Endothelial cell of umbilical vein (primary cell): Measurements from ENCODE around the gene SPATS2L. TPM values are rescaled to one million over a fixed set of nuclear protein-coding genes. Genes with fewer than 3 reads are reported as not detected.

ENCODE experiments used
- BruUV-seq: library from RNA; stranded (reverse); fragments of 400-500 nt; replicated peaks from 2 replicates; lab custom pipeline; 2021; lab: Mats Ljungman, UMichigan
- CTCF ChIA-PET: fragments of 300-600, 350-600 bp; sonication (Branson Sonifier 250); formaldehyde crosslinking; loops from one replicate; lab custom pipeline; 2021; ENCODE audit warnings: antibody characterized with exemption, inconsistent platforms; lab: Charles Lee
- POLR2A ChIA-PET: fragments of 300-600, 350-600 bp; sonication (Branson Sonifier 250); formaldehyde crosslinking; loops from one replicate; lab custom pipeline; 2021; ENCODE audit warnings: antibody characterized with exemption, inconsistent platforms; lab: Charles Lee
- DNase-seq: peaks from one replicate; pipeline ENCODE4 v3.0.0-alpha.2; 2011; ENCODE audit warnings: low read depth, low spot score
- FAIRE-seq: peaks from 2 replicates; lab custom pipeline; 2011; peaks lifted over from hg19 to GRCh38; lab: Jason Lieb, UNC
- H2AFZ ChIP-seq: 2 replicates; pipeline ENCODE4 v1.6.0; 2012; ENCODE audit warnings: low read depth, low read length, control low read depth, inconsistent platforms
- H3K27ac ChIP-seq: 2 replicates; pipeline ENCODE4 v1.5.1; 2011; ENCODE audit warnings: low read depth, mild to moderate bottlenecking, control low read depth, low read length, moderate library complexity; ENCODE audit not compliant: insufficient read depth
- H3K27me3 ChIP-seq, 2 experiments: 2 replicates each; pipeline versions ENCODE4 v1.6.0 to v1.6.1; 2011; ENCODE audit warnings: low read length in 2 of 2, mixed read lengths in 1 of 2; ENCODE audit not compliant: control insufficient read depth in 2 of 2, insufficient read depth in 2 of 2
- H3K36me3 ChIP-seq, 2 experiments: 2 replicates in 1 of 2; 3 replicates in 1 of 2; pipeline ENCODE4 v1.5.1; 2011; ENCODE audit warnings: low read length in 2 of 2, mild to moderate bottlenecking in 1 of 2, moderate library complexity in 1 of 2; ENCODE audit not compliant: control insufficient read depth in 2 of 2, insufficient read depth in 2 of 2; ENCODE audit errors: extremely low read depth in 1 of 2
- H3K4me1 ChIP-seq: 3 replicates; pipeline ENCODE4 v1.5.1; 2011; ENCODE audit warnings: mild to moderate bottlenecking, low read length; ENCODE audit not compliant: control insufficient read depth, insufficient read depth; ENCODE audit errors: extremely low read depth
- H3K4me2 ChIP-seq: 2 replicates; pipeline ENCODE4 v1.6.1; 2011; ENCODE audit warnings: low read length, control low read depth, mixed read lengths; ENCODE audit not compliant: insufficient read depth
- H3K4me3 ChIP-seq, 3 experiments: fragments of 200-600 bp in 1 of 3; sonication (generic), shearing (Covaris generic) in 1 of 3; replicated peaks in 1 of 3; 2 replicates each; pipeline ENCODE4 v1.5.1; 2011 to 2016; ENCODE audit warnings: control low read depth in 3 of 3, low read length in 3 of 3, mild to moderate bottlenecking in 2 of 3, inconsistent platforms in 1 of 3, low read depth in 1 of 3, moderate library complexity in 1 of 3; ENCODE audit not compliant: insufficient read depth in 1 of 3
- H3K79me2 ChIP-seq: 2 replicates; pipeline ENCODE4 v1.6.0; 2012; ENCODE audit warnings: low read length, inconsistent platforms; ENCODE audit not compliant: control insufficient read depth, insufficient read depth
- H3K9ac ChIP-seq: replicated peaks from 2 replicates; pipeline ENCODE3; 2011; ENCODE audit warnings: low read length, control low read depth; ENCODE audit not compliant: insufficient read depth; ENCODE audit errors: extremely low read depth
- H3K9me1 ChIP-seq: replicated peaks from 3 replicates; pipeline ENCODE4 v1.6.0; 2011; ENCODE audit warnings: mild to moderate bottlenecking, low read length; ENCODE audit not compliant: control insufficient read depth, insufficient read depth; ENCODE audit errors: extremely low read depth
- H3K9me3 ChIP-seq: replicated peaks from 2 replicates; pipeline ENCODE4 v1.5.1; 2012; ENCODE audit warnings: low read length, inconsistent platforms; ENCODE audit not compliant: control insufficient read depth, insufficient read depth
- H4K20me1 ChIP-seq: replicated peaks from 2 replicates; pipeline ENCODE3; 2011; ENCODE audit warnings: mild to moderate bottlenecking, low read length; ENCODE audit not compliant: control insufficient read depth, insufficient read depth; ENCODE audit errors: extremely low read depth
- EZH2 ChIP-seq: IDR thresholded peaks from 2 replicates; pipeline ENCODE4 v1.6.1; 2012; ENCODE audit warnings: borderline replicate concordance, low read depth, mild to moderate bottlenecking, moderate library complexity, low read length, inconsistent platforms; ENCODE audit not compliant: severe bottlenecking
- FOS ChIP-seq: IDR thresholded peaks from 2 replicates; pipeline ENCODE4 v1.6.1; 2011; ENCODE audit warnings: mild to moderate bottlenecking, low read length, moderate library complexity, borderline replicate concordance; ENCODE audit not compliant: insufficient read depth
- GATA2 ChIP-seq: IDR thresholded peaks from 2 replicates; pipeline ENCODE4 v1.7.0; 2011; ENCODE audit warnings: low read depth, mild to moderate bottlenecking, moderate library complexity, mixed read lengths, low read length; ENCODE audit not compliant: insufficient read length, insufficient read depth
- JUN ChIP-seq: IDR thresholded peaks from 2 replicates; pipeline ENCODE4 v1.6.1; 2011; ENCODE audit warnings: borderline replicate concordance, low read depth; ENCODE audit not compliant: insufficient read length, insufficient read depth
- MYC ChIP-seq: IDR thresholded peaks from one replicate; pipeline ENCODE4 v1.6.1; 2011; ENCODE audit warnings: mild to moderate bottlenecking, low read depth, low read length
- POLR2AphosphoS5 ChIP-seq: IDR thresholded peaks from 2 replicates; pipeline ENCODE4 v1.6.1; 2012; ENCODE audit warnings: low read depth, mild to moderate bottlenecking, control low read depth, low read length, moderate library complexity; ENCODE audit not compliant: insufficient read depth
- dilution Hi-C: fragments of 300-500 bp; cut with MboI; formaldehyde crosslinking; loops from one replicate; pipeline ENCODE4 v1.15.0; 2019; ENCODE audit warnings: low sequenced_read_pairs; ENCODE audit not compliant: extremely low pct_ligation_motif_present
- intact Hi-C: fragments of 100-400 bp; cut with micrococcal nuclease; formaldehyde crosslinking; loops from one replicate; pipeline ENCODE4 v1.10.0; 2022
- polyA plus RNA-seq, 4 experiments: library from polyadenylated mRNA; depleted of rRNA in 3 of 4; stranded (reverse) in 3 of 4; unstranded in 1 of 4; fragments of >200 nt; gene quantifications; 2 replicates each; pipeline versions ENCODE4 v1.2.1 to v1.2.3, GENCODE V29; 2011 to 2012; ENCODE audit warnings: missing spikeins in 1 of 4
- total RNA-seq: library from RNA; stranded (reverse); gene quantifications from 2 replicates; pipeline ENCODE4 v1.2.3, GENCODE V29; 2021
- TF ChIP-seq, protein P1 (sequence below): IDR thresholded peaks from 2 replicates; pipeline ENCODE4 v1.6.1; 2011; ENCODE audit not compliant: insufficient read depth, insufficient read length

SPATS2L gene
- total and polyA plus RNA-seq, 2 donors (not counting 3 experiments of a cell fraction or from before 2014, with no cell fraction given), result 29.1 to 72.9 TPM

DNA sequence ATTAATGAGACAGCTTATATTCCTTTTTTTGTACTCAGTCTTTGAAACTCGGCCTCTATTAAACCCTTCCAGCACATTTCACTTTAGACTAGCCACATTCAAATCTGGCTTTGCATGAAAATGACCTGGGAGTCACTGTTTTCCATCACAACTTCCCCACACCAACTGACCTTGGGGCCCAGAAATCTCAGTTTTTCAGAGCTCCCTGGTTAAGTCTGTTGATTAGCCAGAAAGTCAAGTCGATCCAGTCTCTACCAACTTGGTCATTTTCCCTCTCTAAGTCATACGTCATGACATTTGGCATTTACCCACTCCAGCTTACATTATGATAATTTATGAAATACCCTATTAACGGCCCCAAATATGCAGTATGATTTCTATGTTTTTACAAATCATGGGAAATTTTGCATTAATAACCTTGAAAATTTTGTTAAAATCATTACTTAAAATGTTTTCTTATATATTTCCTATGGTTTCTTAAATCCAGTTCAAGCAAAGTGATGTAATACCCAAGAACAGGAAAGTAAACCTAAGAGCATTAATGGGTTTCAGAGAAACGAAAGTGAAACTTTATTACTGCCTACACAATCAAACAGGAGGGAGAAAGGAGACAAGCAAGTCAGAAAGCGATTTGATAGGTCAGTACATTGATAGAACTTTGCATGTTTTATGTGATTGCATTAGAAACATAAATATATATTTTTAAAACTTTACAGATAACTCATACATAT lies 77.1 kb downstream of the SPATS2L start:
- H3K9me3 ChIP-seq, result no peaks in the 10 kb centered on the region
- peak; percentile 63 for FAIRE-seq
- peak; percentile 83 for DNase-seq
- no peaks in the 10 kb centered on the region for H3K36me3 ChIP-seq
- H3K27ac ChIP-seq, result peak overlapping the region; percentile 67
- CTCF ChIA-PET, result interaction anchor here (1.4 kb wide), 1 partner anchor 14 kb away, joined by 7 read pairs; no protein-coding TSS in a partner anchor
- peak overlapping the region; percentile 95 for H3K4me2 ChIP-seq
- TF ChIP-seq GATA2, result no peak
- TF ChIP-seq MYC, result no peak
- TF ChIP-seq, protein P1, sequence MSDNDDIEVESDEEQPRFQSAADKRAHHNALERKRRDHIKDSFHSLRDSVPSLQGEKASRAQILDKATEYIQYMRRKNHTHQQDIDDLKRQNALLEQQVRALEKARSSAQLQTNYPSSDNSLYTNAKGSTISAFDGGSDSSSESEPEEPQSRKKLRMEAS, result no peak
- no peak for TF ChIP-seq FOS
- TF ChIP-seq EZH2, result no peak
- TF ChIP-seq JUN, result no peak
- TF ChIP-seq POLR2AphosphoS5, result no peak
- POLR2A ChIA-PET, result no interaction called here
- dilution Hi-C loops (no loop called here), intact Hi-C loops (loop anchor here (2.0 kb wide), 1 partner anchor 13 kb away; no protein-coding TSS in a partner anchor)
- H2AFZ ChIP-seq, result peak overlapping the region; percentile 44
- H3K9ac ChIP-seq, result peak overlapping the region; percentile 24
- no TSS peak for BruUV-seq
- H3K27me3 ChIP-seq, result no peaks in the 10 kb centered on the region
- peaks cover 35% of the 10 kb centered on the region for H3K4me1 ChIP-seq
- peak overlapping the region in 2 of 3 experiments; percentile 29 to 61 for H3K4me3 ChIP-seq
- H3K9me1 ChIP-seq, result no peaks in the 10 kb centered on the region
- peaks cover 35% of the 10 kb centered on the region for H3K79me2 ChIP-seq
- H4K20me1 ChIP-seq, result no peaks in the 10 kb centered on the region
